Left lung (tissue), 10 donors: ENCODE data around the gene GANC. TPM values are rescaled to one million over a fixed set of nuclear protein-coding genes. Genes with fewer than 3 reads are reported as not detected.

Source experiments
- ATAC-seq: fragments of 200-7000 bp; cut with Tn5 transposase; one replicate; pipeline ENCODE4 v1.9.1; 2020; ENCODE audit warnings: moderate library complexity
- DNase-seq, 4 donors: peaks; one replicate each; pipeline ENCODE4 v3.0.0-alpha.2; 2013 to 2020
- H3K27ac ChIP-seq, 2 donors: fragments of 200-600 bp; sonication (generic) in 1 of 2; one replicate each; pipeline versions ENCODE4 v1.5.0 to v1.8.0; 2020 to 2021
- H3K27me3 ChIP-seq, 2 donors: fragments of 200-600 bp; sonication (generic) in 1 of 2; one replicate each; pipeline versions ENCODE4 v1.5.0 to v1.8.0; 2020 to 2021
- H3K36me3 ChIP-seq, 2 donors: fragments of 200-600 bp; sonication (generic) in 1 of 2; one replicate each; pipeline versions ENCODE4 v1.5.0 to v1.8.0; 2020 to 2021
- H3K4me1 ChIP-seq, 2 donors: fragments of 200-600 bp; one replicate each; pipeline ENCODE4 v1.8.0; 2021
- H3K4me3 ChIP-seq, 2 donors: fragments of 200-600 bp; sonication (generic) in 1 of 2; one replicate each; pipeline versions ENCODE4 v1.5.0 to v1.8.0; 2020 to 2021; ENCODE audit warnings: mild to moderate bottlenecking in 1 of 2
- H3K9me3 ChIP-seq, 2 donors: fragments of 200-600 bp; sonication (generic) in 1 of 2; one replicate each; pipeline versions ENCODE4 v1.5.0 to v1.8.0; 2020 to 2021
- CTCF ChIP-seq, 2 donors: fragments of 200-600 bp; sonication (generic) in 1 of 2; IDR thresholded peaks; one replicate each; pipeline versions ENCODE4 v1.5.0 to v1.8.0; 2021; ENCODE audit warnings: antibody characterized with exemption in 2 of 2
- intact Hi-C, 2 donors: fragments of 100-400 bp; cut with DNase I; formaldehyde crosslinking; loops; one replicate each; pipeline versions ENCODE4 v1.11.2 to v1.14.2; 2022
- polyA plus RNA-seq, 6 donors: library from polyadenylated mRNA; unstranded; fragments of 120-200 nt; gene quantifications; one replicate each; pipeline ENCODE4 v1.2.1, GENCODE V29; 2013; ENCODE audit not compliant: insufficient read length in 6 of 6
- total RNA-seq, 2 donors: library from RNA; stranded (reverse); fragmentation: NEBNext Ultra II Directional; extraction: Animal tissue kit (Norgen Biotek cat#: 25700); gene quantifications; one replicate each; pipeline ENCODE4 v1.2.1, GENCODE V29; 2021
- donor health status: DM: no; HTN: yes; CAD: no.
- donor health status: DM: no; HTN: no; CAD: no.

The GANC gene
- total and polyA plus RNA-seq, 8 donors = 30.1 to 85.3 (median 37.8) TPM

DNA sequence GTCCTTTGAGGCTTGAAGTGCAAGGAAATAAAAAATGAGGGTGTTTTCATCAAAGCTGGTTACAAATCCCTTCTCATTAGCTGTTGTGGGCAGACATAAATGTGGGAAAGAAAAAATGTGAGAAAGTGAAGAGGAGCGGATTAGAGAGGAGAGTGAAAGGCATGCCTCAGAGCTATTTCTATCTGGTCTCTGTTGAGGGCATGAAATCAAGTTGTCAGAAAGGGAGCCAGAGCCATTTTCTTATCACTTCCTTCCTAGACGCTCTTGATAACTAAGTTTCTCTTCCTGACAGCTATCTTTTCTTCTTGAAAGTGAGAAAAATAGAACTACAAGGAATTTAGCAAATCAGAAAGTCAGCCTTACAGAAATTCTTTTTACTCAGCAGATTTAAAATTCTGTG lies 65.5 kb downstream of the GANC start:
- H3K4me1 ChIP-seq = no peaks in the 10 kb centered on the region
- no peak overlapping the region for H3K27ac ChIP-seq
- DNase-seq = no peak
- peaks cover 0 to 17% of the 10 kb centered on the region in 2 donors for H3K9me3 ChIP-seq
- no peak overlapping the region for H3K4me3 ChIP-seq
- H3K36me3 ChIP-seq = peaks cover 0 to 50% of the 10 kb centered on the region in 2 donors
- ATAC-seq = no peak
- no peak for TF ChIP-seq CTCF (IDR thresholded peaks at IDR 0.05)
- H3K27me3 ChIP-seq = no peaks in the 10 kb centered on the region
- intact Hi-C loops = no loop called here

DNA sequence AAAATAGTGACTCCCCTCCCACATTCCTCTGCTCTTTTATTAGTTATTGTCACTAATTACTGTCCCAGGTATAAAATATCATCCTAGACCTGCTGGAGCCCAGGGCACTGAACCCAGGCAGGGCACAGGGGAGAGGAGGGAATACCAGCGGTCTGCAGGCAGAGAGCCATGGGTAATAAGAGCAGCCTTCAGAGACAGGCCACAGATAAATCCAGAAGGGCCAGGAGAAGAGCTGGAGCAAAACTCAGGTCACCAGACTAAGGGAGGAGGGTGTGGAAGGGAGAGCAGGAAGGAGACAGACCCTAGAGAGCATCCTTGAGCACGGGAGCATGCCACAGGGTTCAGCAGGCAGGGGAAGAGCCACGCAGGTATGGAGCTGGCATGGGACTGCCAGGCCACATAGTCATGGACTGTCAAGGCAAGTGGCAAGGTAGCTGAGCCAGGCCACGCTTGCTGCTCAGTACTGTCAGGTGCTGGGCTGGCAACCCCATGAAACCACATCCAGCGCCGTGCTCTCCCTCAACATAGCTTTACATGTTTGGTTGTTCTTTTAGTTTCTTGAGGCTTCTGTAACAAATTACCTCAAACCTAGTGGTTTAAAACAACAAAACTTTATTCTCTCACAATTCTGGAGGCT lies 70.7 kb downstream of the GANC start:
- H3K9me3 ChIP-seq = no peaks in the 10 kb centered on the region
- no peaks in the 10 kb centered on the region for H3K4me1 ChIP-seq
- TF ChIP-seq CTCF (IDR thresholded peaks at IDR 0.05) = no peak
- no peak overlapping the region for H3K27ac ChIP-seq
- no peak overlapping the region for H3K4me3 ChIP-seq
- ATAC-seq (no peak), DNase-seq (no peak)
- H3K27me3 ChIP-seq = no peaks in the 10 kb centered on the region
- intact Hi-C loops = no loop called here
- H3K36me3 ChIP-seq = peaks cover 0 to 71% of the 10 kb centered on the region in 2 donors

DNA sequence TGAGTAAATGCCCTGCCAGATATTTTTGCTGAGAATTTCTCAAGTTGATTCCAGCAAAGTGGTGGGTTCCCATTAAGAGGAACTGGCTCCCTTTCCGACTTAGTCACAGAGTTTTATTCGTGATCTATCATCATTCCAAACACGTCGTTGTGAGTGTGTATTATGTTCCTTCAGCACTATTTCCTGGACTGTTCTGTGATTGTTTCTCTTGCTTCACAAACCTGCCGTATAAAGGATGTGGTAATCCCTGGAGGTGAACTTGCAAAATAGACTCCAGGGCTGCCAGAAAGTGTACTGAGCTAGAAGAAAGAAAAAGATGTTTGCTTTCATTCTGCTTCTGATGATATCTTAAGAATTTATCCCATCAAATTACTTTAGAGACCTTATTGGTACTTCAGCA lies 71.8 kb downstream of the GANC start:
- intact Hi-C loops = no loop called here
- peak overlapping the region in 1 of 2 donors; percentile 5 for H3K27ac ChIP-seq
- H3K4me3 ChIP-seq = no peak overlapping the region
- H3K36me3 ChIP-seq = peaks cover 0 to 78% of the 10 kb centered on the region in 2 donors
- no peaks in the 10 kb centered on the region for H3K4me1 ChIP-seq
- TF ChIP-seq CTCF (IDR thresholded peaks at IDR 0.05) = no peak
- no peaks in the 10 kb centered on the region for H3K27me3 ChIP-seq
- ATAC-seq = no peak
- DNase-seq = no peak
- H3K9me3 ChIP-seq = no peaks in the 10 kb centered on the region

GRCh38 chr15:42345504-42345903 lies 72.5 kb downstream of the GANC start:
- Histone ChIP-seq H3K27me3 (no peaks in the 10 kb centered on the region), H3K9me3 (no peaks in the 10 kb centered on the region), H3K36me3 (peaks cover 0 to 81% of the 10 kb centered on the region in 2 donors), H3K4me1 (no peaks in the 10 kb centered on the region), H3K4me3 (no peak overlapping the region), H3K27ac (no peak overlapping the region)
- no peak for DNase-seq
- intact Hi-C loops = no loop called here
- ATAC-seq = no peak
- no peak for TF ChIP-seq CTCF (IDR thresholded peaks at IDR 0.05)

GRCh38 chr15:42348083-42348482 lies 75.1 kb downstream of the GANC start:
- Histone ChIP-seq H3K4me1 (no peaks in the 10 kb centered on the region), H3K27me3 (no peaks in the 10 kb centered on the region), H3K9me3 (no peaks in the 10 kb centered on the region), H3K27ac (no peak overlapping the region), H3K36me3 (peaks cover 0 to 90% of the 10 kb centered on the region in 2 donors), H3K4me3 (no peak overlapping the region)
- DNase-seq (no peak), ATAC-seq (no peak)
- no peak for TF ChIP-seq CTCF (IDR thresholded peaks at IDR 0.05)
- intact Hi-C loops = no loop called here
